Fibroblast of the conjunctiva (primary cell): ENCODE results near the gene RAPSN.

Source experiments
- DNase-seq: peaks from one replicate; pipeline ENCODE4 v3.0.0-alpha.2; 2010; ENCODE audit warnings: low read depth

The RAPSN gene

DNA sequence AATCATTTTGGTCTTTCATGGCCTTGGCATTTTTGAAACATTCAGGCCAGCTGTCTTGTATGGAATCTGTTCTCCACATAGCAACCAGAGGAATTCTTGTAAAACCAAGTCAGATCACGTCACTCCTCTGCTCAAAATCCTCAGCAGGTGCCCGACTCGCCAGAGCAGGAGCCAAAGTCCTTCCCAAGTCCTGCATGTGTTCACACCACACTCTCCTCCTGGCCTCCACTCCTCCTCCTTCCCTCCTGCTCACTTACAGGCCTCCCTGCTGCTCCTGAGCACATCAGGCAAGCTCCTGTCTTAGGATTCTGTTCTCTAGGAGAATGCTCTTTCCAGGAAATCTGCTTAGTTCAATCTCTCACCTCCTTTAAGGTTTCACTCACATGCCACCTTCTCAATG lies 15.8 kb downstream of the RAPSN start:
- no peak for DNase-seq

GRCh38 chr11:47431356-47432083 lies 17.4 kb downstream of the RAPSN start:
- no peak for DNase-seq

DNA sequence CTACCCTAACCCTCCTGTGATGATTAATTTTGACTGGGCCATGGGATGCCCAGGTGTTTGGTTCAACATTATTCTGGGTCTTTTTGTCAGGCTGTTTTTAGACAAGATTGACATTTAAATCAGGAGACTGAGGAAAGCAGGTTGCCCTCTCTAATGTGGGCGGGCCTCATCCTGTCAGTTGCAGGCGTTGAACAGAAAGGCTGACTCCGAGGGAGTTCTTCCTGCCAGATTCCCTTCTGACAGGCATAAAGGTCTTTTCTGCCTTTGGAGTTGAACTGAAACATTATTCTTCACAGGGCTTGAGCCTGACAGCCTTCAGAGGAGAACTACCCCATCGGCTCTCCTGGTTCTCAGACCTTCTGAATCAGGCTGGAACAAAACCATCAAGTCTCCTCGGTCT lies 18.4 kb downstream of the RAPSN start:
- no peak for DNase-seq

DNA sequence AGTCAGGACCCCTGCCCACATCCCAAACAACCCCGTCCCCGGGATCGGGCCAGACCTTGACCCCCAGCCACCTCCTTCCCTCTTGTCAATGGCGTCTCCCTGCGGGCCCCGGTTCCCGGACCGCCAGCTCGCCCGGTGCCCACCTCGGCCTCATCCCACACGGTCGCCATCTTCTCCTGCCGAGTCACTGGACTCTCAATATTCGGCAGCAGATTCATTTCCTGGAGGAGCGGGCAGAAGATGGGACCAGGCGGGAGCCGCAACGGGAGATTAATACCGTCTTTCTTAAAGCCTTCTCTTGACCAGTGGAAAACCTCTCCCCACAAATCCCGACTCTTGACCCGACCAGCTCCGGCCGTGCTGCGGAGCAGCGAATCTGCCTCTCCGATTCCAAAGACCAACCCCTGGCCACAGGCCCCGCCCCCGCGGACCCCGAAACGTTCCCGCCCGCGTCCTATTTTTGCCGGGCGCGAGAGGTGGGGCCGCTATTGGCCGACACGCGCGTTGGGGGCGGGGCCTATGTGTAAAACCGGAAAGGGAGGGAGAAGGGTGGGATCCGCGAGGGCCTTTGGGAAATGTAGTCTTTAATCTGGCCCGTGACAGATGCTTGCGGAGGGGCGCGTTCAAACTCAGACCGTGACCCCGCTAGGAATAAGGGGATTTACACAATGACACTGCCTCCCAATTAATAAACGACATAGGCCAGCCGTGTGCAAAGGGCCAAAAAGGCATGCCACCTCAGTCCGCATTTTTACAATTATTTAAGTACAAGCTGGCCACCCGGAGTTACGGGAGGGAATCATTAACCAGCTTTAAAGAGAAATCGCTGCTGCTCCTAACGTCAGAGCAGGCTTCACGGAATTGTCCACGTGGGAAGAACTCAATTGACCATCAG lies 22.6 kb downstream of the RAPSN start, which contains the start of gene PSMC3:
TSS of gene PSMC3 (minus strand) at position 378 of the 895 bp plus-strand sequence. CDS start at position 218, 160 bp downstream.
- peak; percentile 89 for DNase-seq

GRCh38 chr11:47425611-47426010 lies 23.3 kb downstream of the RAPSN start:
- DNase-seq = no peak

DNA sequence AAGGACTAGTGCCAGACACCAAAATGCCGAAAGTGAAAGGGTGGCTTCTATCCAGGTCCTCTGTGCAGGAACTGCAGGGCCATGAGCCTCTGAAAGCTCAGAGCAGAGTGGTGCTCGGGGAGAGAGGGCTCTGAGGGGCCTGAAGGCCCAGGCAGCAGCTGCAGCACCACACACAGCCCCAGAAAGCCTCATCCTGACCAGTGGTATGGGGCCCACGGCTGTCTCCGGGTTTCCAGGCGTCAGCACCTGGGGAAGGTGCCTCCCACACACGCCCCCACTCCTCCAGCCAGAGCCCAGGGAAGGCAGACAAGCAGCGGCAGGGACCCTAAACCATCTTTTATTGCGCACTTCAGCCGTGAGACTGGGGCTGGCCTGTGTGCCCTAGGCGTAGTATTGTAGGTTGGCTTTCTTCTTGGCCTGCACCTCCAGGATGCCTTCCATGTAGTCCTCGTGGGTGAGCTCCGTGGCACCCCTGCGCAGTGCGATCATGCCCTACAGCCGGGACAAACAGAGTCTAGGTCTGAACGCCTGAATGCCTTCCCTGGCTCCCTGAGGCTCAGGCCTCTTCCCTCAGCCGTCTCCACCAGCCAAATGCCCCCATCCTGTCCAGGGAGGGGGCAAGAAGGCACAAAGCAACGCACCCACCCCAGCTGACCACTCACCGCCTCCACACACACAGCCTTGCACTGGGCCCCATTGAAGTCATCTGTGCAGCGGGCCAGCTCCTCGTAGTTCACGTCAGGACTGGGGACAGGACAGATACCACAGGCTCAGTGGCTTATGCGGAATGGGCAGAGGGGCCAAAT lies 30.3 kb downstream of the RAPSN start:
- DNase-seq = no peak

DNA sequence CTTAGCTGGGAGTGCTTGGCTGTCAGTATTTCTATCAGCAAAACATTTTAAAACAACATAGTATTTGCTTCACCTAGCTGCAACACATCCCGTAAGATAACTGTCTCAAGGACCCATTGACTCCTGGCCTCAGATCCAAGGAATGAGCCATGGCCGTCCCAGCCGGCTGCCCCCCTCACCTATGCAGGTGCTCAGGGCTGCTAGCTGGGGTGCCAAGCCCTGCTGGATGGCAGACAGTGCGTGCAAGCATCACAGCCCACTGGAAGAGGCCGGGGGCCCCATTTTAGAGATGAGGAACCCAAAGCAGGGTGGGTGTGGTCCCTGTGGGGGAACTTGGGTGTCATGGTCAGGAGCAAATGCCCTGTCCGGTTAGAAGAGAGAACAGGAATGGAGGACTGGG lies 31.2 kb downstream of the RAPSN start:
- DNase-seq = no peak

GRCh38 chr11:47415949-47416472 lies 32.9 kb downstream of the RAPSN start:
- DNase-seq = peak; percentile 91

DNA sequence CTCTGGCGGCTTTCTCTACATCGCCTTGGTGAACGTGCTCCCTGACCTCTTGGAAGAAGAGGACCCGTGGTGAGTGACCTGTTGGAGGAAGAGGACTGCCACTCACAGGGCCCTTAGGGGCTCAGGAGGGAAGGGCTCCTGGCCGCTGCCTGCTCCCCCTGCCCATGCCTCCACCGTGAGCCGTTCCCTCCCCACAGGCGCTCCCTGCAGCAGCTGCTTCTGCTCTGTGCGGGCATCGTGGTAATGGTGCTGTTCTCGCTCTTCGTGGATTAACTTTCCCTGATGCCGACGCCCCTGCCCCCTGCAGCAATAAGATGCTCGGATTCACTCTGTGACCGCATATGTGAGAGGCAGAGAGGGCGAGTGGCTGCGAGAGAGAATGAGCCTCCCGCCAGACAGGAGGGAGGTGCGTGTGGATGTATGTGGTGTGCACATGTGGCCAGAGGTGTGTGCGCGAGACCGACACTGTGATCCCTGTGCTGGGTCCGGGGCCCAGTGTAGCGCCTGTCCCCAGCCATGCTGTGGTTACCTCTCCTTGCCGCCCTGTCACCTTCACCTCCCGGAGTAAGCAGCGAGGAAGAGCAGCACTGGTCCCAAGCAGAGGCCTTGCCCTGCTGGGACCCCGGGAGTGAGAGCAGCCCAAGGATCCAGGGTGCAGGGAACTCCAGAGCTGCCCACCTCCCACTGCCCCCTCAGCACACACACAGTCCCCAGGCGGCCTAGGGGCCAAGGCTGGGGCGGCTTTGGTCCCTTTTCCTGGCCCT lies 33.7 kb downstream of the RAPSN start:
- no peak for DNase-seq

DNA sequence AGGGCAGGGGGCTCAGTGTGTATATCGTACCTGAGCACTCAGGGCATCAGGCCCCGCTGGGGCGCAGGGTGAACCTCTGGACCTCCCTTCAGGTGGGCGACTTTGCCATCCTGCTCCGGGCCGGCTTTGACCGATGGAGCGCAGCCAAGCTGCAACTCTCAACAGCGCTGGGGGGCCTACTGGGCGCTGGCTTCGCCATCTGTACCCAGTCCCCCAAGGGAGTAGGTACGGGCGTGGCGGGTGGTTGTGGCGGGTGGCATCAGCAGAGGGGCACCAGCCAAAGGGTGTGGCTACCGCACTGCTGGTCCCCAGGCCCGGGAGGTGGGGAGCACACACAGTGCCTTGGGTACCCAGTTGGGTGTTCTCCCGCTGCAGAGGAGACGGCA lies 34.3 kb downstream of the RAPSN start:
- no peak for DNase-seq

- peak; percentile 49 for DNase-seq
Measured at GRCh38 chr11:47413908-47414684, 34.8 kb downstream of the RAPSN start.

DNA sequence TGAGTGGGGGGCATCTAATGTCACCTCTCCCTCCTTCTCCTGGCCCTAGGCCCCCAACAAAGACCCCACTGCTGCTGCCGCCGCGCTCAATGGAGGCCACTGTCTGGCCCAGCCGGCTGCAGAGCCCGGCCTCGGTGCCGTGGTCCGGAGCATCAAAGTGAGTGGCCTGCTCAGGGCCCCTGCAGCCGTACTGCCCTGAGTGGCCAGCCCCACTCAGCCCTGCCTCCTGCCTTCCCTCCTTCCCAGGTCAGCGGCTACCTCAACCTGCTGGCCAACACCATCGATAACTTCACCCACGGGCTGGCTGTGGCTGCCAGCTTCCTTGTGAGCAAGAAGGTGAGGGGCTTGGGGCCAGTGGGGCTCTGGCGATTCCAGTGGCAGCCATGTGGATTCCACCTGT lies 35.6 kb downstream of the RAPSN start:
- DNase-seq = no peak

- no peak for DNase-seq
Measured at GRCh38 chr11:47411884-47412746, 36.8 kb downstream of the RAPSN start.

- no peak for DNase-seq
Measured at GRCh38 chr11:47410370-47411264, 38.3 kb downstream of the RAPSN start.

DNA sequence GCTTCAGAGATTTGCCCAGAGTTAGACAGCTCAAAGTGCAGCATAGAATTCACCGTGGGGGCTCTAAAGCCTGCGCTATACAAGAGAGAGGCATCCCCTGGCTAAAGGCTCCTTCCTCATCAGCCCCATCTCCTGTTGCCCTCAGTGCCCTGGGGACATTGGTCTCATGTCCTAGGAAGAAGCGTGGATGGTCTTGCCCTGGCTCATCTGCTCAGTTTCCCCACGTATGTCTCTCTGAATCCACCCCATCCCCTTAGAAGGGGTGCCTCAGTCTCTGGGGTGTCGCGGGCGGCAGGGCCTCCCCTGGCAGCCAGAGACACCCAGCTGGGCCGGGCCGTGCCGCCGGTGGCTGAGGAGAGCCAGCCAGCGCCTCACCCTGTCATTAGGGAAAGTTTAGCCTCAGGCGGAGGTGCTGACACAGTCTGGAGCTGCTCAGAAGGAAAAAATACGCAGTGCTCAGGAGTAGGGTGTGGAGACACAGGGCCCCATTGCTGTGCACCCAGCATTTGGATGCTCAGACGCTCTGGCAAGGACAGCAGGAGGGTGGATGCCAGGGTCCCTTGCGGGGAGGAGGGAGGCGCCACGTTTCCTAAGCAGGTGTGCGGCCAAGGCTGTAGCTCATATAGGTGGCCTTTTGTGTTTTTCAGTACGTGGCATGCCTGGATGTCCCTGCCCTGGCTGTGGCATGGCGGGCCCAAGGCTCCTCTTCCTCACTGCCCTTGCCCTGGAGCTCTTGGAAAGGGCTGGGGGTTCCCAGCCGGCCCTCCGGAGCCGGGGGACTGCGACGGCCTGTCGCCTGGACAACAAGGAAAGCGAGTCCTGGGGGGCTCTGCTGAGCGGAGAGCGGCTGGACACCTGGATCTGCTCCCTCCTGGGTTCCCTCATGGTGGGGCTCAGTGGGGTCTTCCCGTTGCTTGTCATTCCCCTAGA lies 39.2 kb downstream of the RAPSN start:
- no peak for DNase-seq

DNA sequence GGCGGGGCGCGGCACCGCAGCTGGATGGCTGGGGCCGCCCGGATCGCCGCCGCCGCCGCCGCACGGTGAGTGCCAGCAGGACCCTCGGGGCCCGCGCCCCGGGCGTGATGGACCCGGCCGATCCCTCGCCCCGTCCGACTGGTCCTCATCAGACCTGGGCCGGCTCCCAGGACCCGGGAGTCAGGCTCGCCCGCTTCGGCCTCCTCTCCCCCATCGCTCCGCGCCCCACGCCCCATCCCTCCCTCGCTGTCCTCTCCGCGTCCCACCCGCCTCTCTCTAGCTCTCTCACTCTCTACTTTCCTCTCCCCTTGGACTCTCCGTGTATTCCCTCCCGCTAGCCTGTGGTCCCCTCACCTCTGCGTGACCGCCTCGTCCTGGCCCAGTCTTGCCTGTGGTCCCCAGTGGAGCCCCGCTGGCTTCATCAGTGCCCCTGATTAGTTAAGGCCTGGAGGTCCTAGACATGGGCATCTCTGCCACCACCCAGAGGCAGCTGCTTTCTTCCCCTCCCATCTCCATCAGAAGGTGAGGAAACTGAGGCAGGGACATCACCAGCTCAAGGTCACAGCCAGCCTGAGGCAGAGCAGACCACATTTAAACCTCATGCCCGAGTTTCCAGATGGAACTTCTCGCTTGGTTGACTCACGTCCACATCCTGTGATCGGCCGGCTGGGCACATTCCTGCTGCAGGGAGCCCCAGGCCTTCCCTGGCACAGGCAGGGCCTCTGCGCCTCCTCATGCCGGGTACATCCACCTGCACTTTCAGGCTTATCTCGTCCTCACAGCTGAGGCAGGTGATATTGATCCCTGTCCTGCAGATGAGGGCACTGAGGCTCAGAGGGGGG lies 40.1 kb downstream of the RAPSN start:
- peak; percentile 45 for DNase-seq
